Measurements from ENCODE around the gene MAST4.

DNA sequence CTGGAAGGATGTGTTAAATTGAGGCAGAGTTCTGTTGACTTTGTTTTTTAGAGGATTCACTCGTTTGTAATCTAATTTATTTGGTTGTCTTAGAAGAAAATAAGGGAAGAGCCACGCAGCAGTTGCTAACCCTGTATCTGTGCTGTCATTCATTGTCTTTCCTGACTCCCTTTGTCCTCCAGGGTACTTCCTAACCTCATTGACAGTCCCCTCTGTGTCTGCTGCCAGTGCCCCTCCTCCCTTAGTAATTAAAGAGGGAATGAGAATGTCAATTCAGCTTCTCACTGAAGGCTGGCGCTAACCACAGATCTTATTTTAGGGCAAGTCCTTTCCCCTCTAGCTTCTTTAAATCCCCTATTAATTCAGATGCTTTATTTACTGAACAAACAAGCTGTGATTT is 84.0 kb downstream of the MAST4 start:
- TF ChIP-seq, protein P1, sequence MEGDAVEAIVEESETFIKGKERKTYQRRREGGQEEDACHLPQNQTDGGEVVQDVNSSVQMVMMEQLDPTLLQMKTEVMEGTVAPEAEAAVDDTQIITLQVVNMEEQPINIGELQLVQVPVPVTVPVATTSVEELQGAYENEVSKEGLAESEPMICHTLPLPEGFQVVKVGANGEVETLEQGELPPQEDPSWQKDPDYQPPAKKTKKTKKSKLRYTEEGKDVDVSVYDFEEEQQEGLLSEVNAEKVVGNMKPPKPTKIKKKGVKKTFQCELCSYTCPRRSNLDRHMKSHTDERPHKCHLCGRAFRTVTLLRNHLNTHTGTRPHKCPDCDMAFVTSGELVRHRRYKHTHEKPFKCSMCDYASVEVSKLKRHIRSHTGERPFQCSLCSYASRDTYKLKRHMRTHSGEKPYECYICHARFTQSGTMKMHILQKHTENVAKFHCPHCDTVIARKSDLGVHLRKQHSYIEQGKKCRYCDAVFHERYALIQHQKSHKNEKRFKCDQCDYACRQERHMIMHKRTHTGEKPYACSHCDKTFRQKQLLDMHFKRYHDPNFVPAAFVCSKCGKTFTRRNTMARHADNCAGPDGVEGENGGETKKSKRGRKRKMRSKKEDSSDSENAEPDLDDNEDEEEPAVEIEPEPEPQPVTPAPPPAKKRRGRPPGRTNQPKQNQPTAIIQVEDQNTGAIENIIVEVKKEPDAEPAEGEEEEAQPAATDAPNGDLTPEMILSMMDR (IDR thresholded peaks at IDR 0.05; ENCODE audit: insufficient read depth, low read length): no peak
- no peak for TF ChIP-seq POLR2AphosphoS5 (IDR thresholded peaks at IDR 0.05; ENCODE audit: low read depth)
